ENCODE measurements around the gene MYO15B. TPM values are rescaled to one million over a fixed set of nuclear protein-coding genes. Genes with fewer than 3 reads are reported as not detected.
"Not testable (repeated sequence)": the region's sequence is repeated elsewhere in the genome, so short reads cannot be mapped to it uniquely, and the experiment has no call there.

Gene MYO15B
- total and polyA plus RNA-seq, 2 of the 13 experiments (the other 11 are each of a cell fraction or from before 2014, with no cell fraction given) = 2.8 to 8.1 TPM

GRCh38 chr17:75593430-75593829, 5.8 kb downstream of the MYO15B start:
- H3K9me3 ChIP-seq (ENCODE audit: low read length); H3K79me2 ChIP-seq (ENCODE audit: insufficient read depth, low read length); H3K4me2 ChIP-seq (ENCODE audit: low read depth, low read length); DNase-seq (ENCODE audit: low spot score); intact Hi-C loops (cut with micrococcal nuclease; ENCODE audit: unreplicated experiment); H4K20me1 ChIP-seq (ENCODE audit: insufficient read depth, low read length); H3K4me3 ChIP-seq (replicated peaks in 1 of 3; ENCODE audit: insufficient read depth in 1 of 3, low read depth in 2 of 3, low read length in 3 of 3); ATAC-seq; BruUV-seq (replicated peaks); H3K27ac ChIP-seq (ENCODE audit: extremely low read length, insufficient read depth, low read length); H3K9ac ChIP-seq (ENCODE audit: insufficient read depth, low read depth, low read length); FAIRE-seq; H2AFZ ChIP-seq (ENCODE audit: low read length); H3K36me3 ChIP-seq (replicated peaks in 1 of 2; ENCODE audit: control insufficient read depth in 1 of 2, insufficient read depth in 2 of 2, low read length in 2 of 2): not testable (repeated sequence)
- ChIA-PET CTCF (ENCODE audit: low intra/inter-chr PET ratio, low total read pairs) (interaction anchor here (1.6 kb wide), 1 partner anchor 39 kb away, joined by 4 read pairs; the partner anchor contains the start of gene SMIM5), POLR2A (interaction anchor here (1.1 kb wide), 1 partner anchor 148 kb away, joined by 3 read pairs; no protein-coding TSS in a partner anchor)
- peaks cover 29% of the 10 kb centered on the region for H3K4me1 ChIP-seq (ENCODE audit: insufficient read depth, low read length)
- in situ Hi-C loops (cut with HindIII; ENCODE audit: extremely low pct_ligation_motif_present, low pct_unique_long_range_greater_than_20kb) = loop anchor here (10.0 kb wide), 1 partner anchor 169 kb away; no protein-coding TSS in a partner anchor
- TF ChIP-seq ZNF441 (CRISPR knock-in tag; IDR thresholded peaks at IDR 0.05; ENCODE audit: borderline replicate concordance) (peak; percentile 89), ZNF362 (CRISPR knock-in tag; IDR thresholded peaks at IDR 0.05; ENCODE audit: borderline replicate concordance) (0 out of 2 replicates have a peak, but pooled peaks have one; percentile 40)
- WGBS (ENCODE audit: low lambda C conversion rate) = 12% methylated on average over 9 of the region's 9 CpGs
- H3K27me3 ChIP-seq (ENCODE audit: control insufficient read depth in 1 of 2, insufficient read depth in 2 of 2, low read length in 2 of 2) = peaks cover 22 to 42% of the 10 kb centered on the region in 2 experiments

- Histone ChIP-seq H3K4me2 (ENCODE audit: low read depth, low read length) (no peak overlapping the region), H3K9me3 (ENCODE audit: low read length) (no peaks in the 10 kb centered on the region), H3K36me3 (replicated peaks in 1 of 2; ENCODE audit: control insufficient read depth in 1 of 2, insufficient read depth in 2 of 2, low read length in 2 of 2) (no peaks in the 10 kb centered on the region), H3K4me3 (replicated peaks in 1 of 3; ENCODE audit: insufficient read depth in 1 of 3, low read depth in 2 of 3, low read length in 3 of 3) (no peak overlapping the region), H3K27ac (ENCODE audit: extremely low read length, insufficient read depth, low read length) (no peak overlapping the region), H4K20me1 (ENCODE audit: insufficient read depth, low read length) (no peaks in the 10 kb centered on the region), H3K27me3 (ENCODE audit: control insufficient read depth in 1 of 2, insufficient read depth in 2 of 2, low read length in 2 of 2) (peaks cover 22 to 42% of the 10 kb centered on the region in 2 experiments), H3K9ac (ENCODE audit: insufficient read depth, low read depth, low read length) (no peak overlapping the region), H2AFZ (ENCODE audit: low read length) (no peak overlapping the region), H3K4me1 (ENCODE audit: insufficient read depth, low read length) (peaks cover 20% of the 10 kb centered on the region), H3K79me2 (ENCODE audit: insufficient read depth, low read length) (no peaks in the 10 kb centered on the region)
- in situ Hi-C loops (cut with HindIII; ENCODE audit: extremely low pct_ligation_motif_present, low pct_unique_long_range_greater_than_20kb) (loop anchor here (10.0 kb wide), 1 partner anchor 170 kb away; no protein-coding TSS in a partner anchor), intact Hi-C loops (cut with micrococcal nuclease; ENCODE audit: unreplicated experiment) (no loop called here)
- BruUV-seq (replicated peaks) = no TSS peak
- ATAC-seq (peak; percentile 49), FAIRE-seq (no peak), DNase-seq (ENCODE audit: low spot score) (no peak)
- 45% methylated on average over 20 of the region's 28 CpGs for WGBS (ENCODE audit: low lambda C conversion rate)
- ChIA-PET CTCF (ENCODE audit: low intra/inter-chr PET ratio, low total read pairs) (interaction anchor here (1.6 kb wide), 1 partner anchor 38 kb away, joined by 4 read pairs; the partner anchor contains the start of gene SMIM5), POLR2A (no interaction called here)
- peak; percentile 91 for TF ChIP-seq HNRNPL (IDR thresholded peaks at IDR 0.05; ENCODE audit: low read depth, low read length)
- no peak for TF ChIP-seq TAF1 (CRISPR knock-in tag; IDR thresholded peaks at IDR 0.05)
- TF ChIP-seq CENPT (CRISPR knock-in tag; IDR thresholded peaks at IDR 0.05; ENCODE audit: low read depth) = no peak
- TF ChIP-seq ZNF451 (CRISPR knock-in tag; IDR thresholded peaks at IDR 0.05) = no peak
- TF ChIP-seq U2AF2 (IDR thresholded peaks at IDR 0.05; ENCODE audit: low read depth, low read length) = no peak
- TF ChIP-seq CSRNP1 (CRISPR knock-in tag; IDR thresholded peaks at IDR 0.05) = 0 out of 2 replicates have a peak, but pooled peaks have one; percentile 32
- TF ChIP-seq HOXA7 (CRISPR knock-in tag; IDR thresholded peaks at IDR 0.05) = no peak
- 0 out of 2 replicates have a peak, but pooled peaks have one; percentile 35 for TF ChIP-seq NFKB2 (CRISPR knock-in tag; IDR thresholded peaks at IDR 0.05; ENCODE audit: borderline replicate concordance)
- no peak for TF ChIP-seq KDM5B (CRISPR knock-in tag; IDR thresholded peaks at IDR 0.05; ENCODE audit: borderline replicate concordance)
- no peak for TF ChIP-seq BATF2 (CRISPR knock-in tag; IDR thresholded peaks at IDR 0.05)
- no peak for TF ChIP-seq GABPB1 (CRISPR knock-in tag; IDR thresholded peaks at IDR 0.05)
These were observed 7.1 kb downstream of the MYO15B start for GRCh38 chr17:75594499-75595283.

Measured in HepG2 (cell line).